ENCODE measurements around the gene BGN.

Gene BGN

DNA sequence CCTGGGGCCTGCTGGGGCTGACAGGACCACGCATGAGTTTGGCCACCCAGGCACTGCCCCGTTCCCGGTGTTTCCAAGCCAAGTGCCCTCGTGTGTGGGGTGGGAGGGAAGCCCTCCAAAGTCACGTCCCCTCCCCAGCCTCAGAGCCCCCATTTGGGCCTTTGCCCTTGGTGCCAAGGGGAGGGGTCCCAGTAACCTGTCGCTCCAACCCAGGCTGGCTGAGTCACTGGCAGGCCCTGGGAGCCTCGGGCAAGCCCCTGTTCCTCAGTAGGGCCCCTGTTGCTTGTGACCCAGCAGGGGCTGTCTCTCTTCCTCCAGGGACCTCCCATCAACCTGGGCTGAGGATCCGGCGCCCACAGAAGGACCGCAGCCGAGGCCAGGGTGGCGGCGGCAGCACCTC lies 13.7 kb upstream of the BGN start:
- no peak overlapping the region for H3K4me2 ChIP-seq (ENCODE audit: low read depth, low read length, poor library complexity, severe bottlenecking)
- no peaks in the 10 kb centered on the region for H3K9me3 ChIP-seq (ENCODE audit: insufficient read depth, low read length)
- H2AFZ ChIP-seq (ENCODE audit: low read depth, low read length, severe bottlenecking), result no peak overlapping the region
- H3K9ac ChIP-seq (ENCODE audit: low read length), result no peak overlapping the region
- H3K79me2 ChIP-seq (ENCODE audit: insufficient read depth, low read length), result no peaks in the 10 kb centered on the region
- H3F3A ChIP-seq (ENCODE audit: insufficient read depth), result no peaks in the 10 kb centered on the region
- no peak for TF ChIP-seq EZH2phosphoT487 (conservative IDR thresholded peaks at IDR 0.05; ENCODE audit: low read length)
- TF ChIP-seq, protein P1, sequence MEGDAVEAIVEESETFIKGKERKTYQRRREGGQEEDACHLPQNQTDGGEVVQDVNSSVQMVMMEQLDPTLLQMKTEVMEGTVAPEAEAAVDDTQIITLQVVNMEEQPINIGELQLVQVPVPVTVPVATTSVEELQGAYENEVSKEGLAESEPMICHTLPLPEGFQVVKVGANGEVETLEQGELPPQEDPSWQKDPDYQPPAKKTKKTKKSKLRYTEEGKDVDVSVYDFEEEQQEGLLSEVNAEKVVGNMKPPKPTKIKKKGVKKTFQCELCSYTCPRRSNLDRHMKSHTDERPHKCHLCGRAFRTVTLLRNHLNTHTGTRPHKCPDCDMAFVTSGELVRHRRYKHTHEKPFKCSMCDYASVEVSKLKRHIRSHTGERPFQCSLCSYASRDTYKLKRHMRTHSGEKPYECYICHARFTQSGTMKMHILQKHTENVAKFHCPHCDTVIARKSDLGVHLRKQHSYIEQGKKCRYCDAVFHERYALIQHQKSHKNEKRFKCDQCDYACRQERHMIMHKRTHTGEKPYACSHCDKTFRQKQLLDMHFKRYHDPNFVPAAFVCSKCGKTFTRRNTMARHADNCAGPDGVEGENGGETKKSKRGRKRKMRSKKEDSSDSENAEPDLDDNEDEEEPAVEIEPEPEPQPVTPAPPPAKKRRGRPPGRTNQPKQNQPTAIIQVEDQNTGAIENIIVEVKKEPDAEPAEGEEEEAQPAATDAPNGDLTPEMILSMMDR (IDR thresholded peaks at IDR 0.05; ENCODE audit: insufficient read depth, low read length, poor library complexity, severe bottlenecking), result no peak
- no peak overlapping the region for H3K4me3 ChIP-seq (ENCODE audit: insufficient read depth, low read length, poor library complexity, severe bottlenecking)
- no peaks in the 10 kb centered on the region for H3K36me3 ChIP-seq (ENCODE audit: low read length)
- H3K9me2 ChIP-seq (replicated peaks; ENCODE audit: insufficient read depth, low read length), result no peaks in the 10 kb centered on the region
- H3K27me3 ChIP-seq (ENCODE audit: low read length), result no peaks in the 10 kb centered on the region
- no peaks in the 10 kb centered on the region for H4K20me1 ChIP-seq (ENCODE audit: low read depth, low read length)
- H3K27ac ChIP-seq (ENCODE audit: low read depth, low read length), result no peak overlapping the region

DNA sequence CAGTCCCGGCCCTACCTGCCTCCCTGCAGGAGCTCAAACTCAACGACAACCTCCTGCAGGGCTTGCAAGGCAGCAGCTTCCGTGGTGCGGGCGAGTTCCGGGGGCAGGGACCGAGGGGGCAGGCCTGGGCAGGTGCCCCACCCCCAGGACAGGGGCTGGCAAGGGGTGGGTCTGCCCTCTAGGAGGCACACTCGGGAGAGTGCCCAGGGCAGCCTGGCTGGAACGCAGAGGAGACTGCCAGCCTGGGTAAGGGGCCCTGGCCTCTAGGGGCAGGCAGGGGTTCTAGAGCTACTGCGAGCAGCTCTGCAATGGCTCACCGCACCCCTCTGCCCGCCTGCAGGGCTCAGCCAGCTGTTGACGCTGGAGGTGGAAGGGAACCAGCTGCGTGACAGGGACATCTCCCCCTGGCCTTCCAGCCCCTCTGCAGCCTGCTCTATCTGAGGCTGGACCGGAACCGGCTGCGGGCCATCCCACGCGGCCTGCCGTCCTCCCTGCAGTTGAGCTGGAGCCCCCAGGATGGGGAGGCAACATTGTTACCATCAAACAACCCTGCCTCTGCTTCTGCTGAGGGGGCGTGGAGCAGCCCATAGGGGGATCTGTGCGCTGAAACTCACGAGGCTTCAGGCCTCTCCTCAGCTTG lies 12.3 kb upstream of the BGN start:
- Histone ChIP-seq H3F3A (ENCODE audit: insufficient read depth) (no peaks in the 10 kb centered on the region), H3K36me3 (ENCODE audit: low read length) (no peaks in the 10 kb centered on the region), H3K9ac (ENCODE audit: low read length) (no peak overlapping the region), H3K79me2 (ENCODE audit: insufficient read depth, low read length) (no peaks in the 10 kb centered on the region), H2AFZ (ENCODE audit: low read depth, low read length, severe bottlenecking) (no peak overlapping the region), H3K27me3 (ENCODE audit: low read length) (no peaks in the 10 kb centered on the region), H3K9me3 (ENCODE audit: insufficient read depth, low read length) (no peaks in the 10 kb centered on the region), H3K27ac (ENCODE audit: low read depth, low read length) (no peak overlapping the region), H3K4me2 (ENCODE audit: low read depth, low read length, poor library complexity, severe bottlenecking) (no peak overlapping the region), H3K4me3 (ENCODE audit: insufficient read depth, low read length, poor library complexity, severe bottlenecking) (no peak overlapping the region), H4K20me1 (ENCODE audit: low read depth, low read length) (no peaks in the 10 kb centered on the region), H3K9me2 (replicated peaks; ENCODE audit: insufficient read depth, low read length) (no peaks in the 10 kb centered on the region)
- TF ChIP-seq, protein P1 (IDR thresholded peaks at IDR 0.05; ENCODE audit: insufficient read depth, low read length, poor library complexity, severe bottlenecking), result no peak
- TF ChIP-seq EZH2phosphoT487 (conservative IDR thresholded peaks at IDR 0.05; ENCODE audit: low read length), result no peak

DNA sequence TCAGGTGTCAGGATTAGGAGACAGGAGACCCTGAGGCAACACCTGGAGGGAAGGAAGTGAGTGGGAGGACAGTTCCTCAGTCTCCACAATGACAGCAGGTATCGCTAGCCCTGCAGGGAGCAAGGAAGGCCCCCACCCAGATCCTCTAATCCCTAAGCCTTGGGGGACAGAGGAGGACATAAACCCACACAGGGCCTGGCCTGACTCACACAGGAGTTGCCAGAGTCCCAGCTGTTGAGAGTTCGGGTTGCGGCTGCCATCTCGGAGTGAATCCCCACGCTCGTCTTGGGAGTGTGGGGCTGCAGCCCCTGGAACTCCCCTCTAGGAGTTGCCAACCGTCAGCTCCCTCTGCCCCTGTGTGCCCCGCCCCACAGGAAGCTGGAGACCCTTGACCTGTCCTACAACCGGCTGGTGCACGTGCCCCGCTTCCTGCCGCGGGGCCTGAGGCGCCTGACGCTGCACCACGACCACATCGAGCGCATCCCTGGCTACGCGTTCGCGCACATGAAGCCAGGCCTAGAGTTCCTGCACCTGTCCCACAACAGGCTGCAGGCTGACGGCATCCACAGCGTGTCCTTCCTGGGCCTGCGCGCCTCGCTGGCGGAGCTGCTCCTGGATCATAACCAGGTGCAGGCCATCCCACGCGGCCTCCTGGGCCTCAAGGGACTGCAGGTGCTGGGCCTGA lies 9.2 kb upstream of the BGN start:
- TF ChIP-seq EZH2phosphoT487 (conservative IDR thresholded peaks at IDR 0.05; ENCODE audit: low read length), result no peak
- TF ChIP-seq, protein P1 (IDR thresholded peaks at IDR 0.05; ENCODE audit: insufficient read depth, low read length, poor library complexity, severe bottlenecking), result no peak
- no peak overlapping the region for H2AFZ ChIP-seq (ENCODE audit: low read depth, low read length, severe bottlenecking)
- H3K79me2 ChIP-seq (ENCODE audit: insufficient read depth, low read length), result no peaks in the 10 kb centered on the region

More for the DNA sequence above, 9.2 kb upstream of the BGN start:
- Histone ChIP-seq H3F3A (ENCODE audit: insufficient read depth) (no peaks in the 10 kb centered on the region), H3K4me3 (ENCODE audit: insufficient read depth, low read length, poor library complexity, severe bottlenecking) (no peak overlapping the region), H3K9me2 (replicated peaks; ENCODE audit: insufficient read depth, low read length) (no peaks in the 10 kb centered on the region), H3K27ac (ENCODE audit: low read depth, low read length) (no peak overlapping the region), H3K27me3 (ENCODE audit: low read length) (no peaks in the 10 kb centered on the region), H3K36me3 (ENCODE audit: low read length) (no peaks in the 10 kb centered on the region), H3K9ac (ENCODE audit: low read length) (no peak overlapping the region), H3K9me3 (ENCODE audit: insufficient read depth, low read length) (no peaks in the 10 kb centered on the region), H4K20me1 (ENCODE audit: low read depth, low read length) (no peaks in the 10 kb centered on the region), H3K4me2 (ENCODE audit: low read depth, low read length, poor library complexity, severe bottlenecking) (no peak overlapping the region)

Measured in SU-DHL-6 (cell line).